GM18505 (cell line): Measurements from ENCODE around the gene PSMD2.

Source experiments
- ATAC-seq: cut with Tn5 transposase; IDR thresholded peaks from one replicate; pipeline ENCODE4 v1.9.1; 2021; ENCODE audit not compliant: unreplicated experiment
- POLR2A ChIP-seq: IDR thresholded peaks from 4 replicates; pipeline ENCODE4 v1.6.1; 2011; ENCODE audit warnings: borderline replicate concordance; ENCODE audit not compliant: insufficient read depth, insufficient read length; ENCODE audit errors: extremely low read depth

The PSMD2 gene

GRCh38 chr3:184346480-184347190, 47.6 kb downstream of the PSMD2 start:
- no peak for ATAC-seq
- no peak for TF ChIP-seq POLR2A

GRCh38 chr3:184347321-184348056, 48.4 kb downstream of the PSMD2 start:
- TF ChIP-seq POLR2A = no peak
- ATAC-seq = no peak

DNA sequence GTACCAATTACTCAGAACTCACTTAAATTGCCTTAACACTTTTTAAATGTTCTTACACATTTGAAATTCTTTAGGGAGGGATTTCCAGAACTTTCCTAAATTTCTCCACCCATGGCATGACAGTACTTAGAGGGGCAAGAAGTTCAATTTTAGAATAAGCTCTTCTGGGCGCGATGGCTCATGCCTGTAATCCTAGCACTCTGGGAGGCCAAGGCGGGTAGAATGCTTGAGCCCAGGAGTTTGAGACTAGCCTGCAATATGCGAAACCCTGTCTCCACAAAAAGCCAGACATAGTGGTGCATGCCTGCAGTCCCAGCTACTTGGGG, 49.0 kb downstream of the PSMD2 start:
- no peak for TF ChIP-seq POLR2A
- no peak for ATAC-seq

DNA sequence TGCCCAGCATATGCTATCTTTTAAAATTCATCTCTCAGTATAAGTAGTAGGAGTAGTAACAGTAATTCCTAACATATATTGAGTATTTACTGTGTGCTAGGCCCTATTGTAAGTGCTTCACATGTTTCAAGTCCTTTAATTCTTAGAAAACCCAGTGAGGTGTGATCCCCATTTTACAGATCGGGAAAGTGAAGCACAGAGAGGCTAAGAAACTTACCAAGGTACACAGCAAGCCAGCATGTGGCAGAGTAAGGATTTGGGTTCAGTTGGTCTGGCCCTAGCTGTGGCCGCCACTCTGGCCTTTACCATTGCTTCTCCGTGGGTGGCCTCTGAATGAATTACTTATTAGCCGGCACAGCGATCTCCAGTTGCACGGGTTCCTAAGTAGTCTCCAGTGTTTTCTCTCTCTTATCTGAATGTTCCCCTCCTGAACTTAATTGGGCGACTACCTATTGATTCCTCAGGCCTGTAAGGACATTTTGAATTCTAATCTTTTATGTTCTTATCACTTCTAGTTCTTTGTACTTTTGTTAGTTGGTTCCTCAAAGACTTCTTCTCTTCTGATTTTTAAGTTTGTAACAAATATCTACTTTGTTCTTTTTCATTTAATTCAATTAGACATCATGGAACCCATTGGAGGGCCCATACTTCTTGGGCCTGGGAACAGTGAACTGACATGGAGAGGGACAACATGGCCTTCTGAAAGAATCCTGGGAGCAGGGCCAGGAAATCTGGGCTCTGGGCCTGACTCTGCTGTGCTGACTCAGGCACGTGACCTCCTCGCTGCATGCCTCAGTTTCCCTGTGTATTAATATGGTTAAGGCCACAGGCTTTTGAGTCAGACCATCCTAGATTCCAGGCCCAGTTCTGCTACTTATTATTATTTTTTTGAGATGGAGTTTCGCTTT, 50.8 kb downstream of the PSMD2 start:
- no peak for ATAC-seq

DNA sequence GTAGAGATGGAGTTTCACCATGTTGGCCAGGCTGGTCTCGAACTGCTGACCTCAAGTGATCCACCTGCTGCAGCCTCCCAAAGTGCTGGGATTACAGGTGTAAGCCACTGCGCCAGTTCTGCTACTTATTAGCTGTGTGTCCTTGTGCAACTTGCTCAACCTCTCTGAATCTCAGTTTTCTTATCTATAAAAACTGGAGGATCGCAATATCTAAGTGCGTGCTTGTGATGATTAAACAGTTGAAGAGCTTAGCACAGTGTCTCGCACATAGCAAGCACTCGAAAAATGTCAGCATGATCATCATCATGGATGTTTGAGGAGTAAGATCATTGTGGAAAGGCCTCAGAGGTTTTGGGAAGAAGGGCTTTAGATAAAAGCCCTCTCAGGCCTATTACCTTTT, 51.6 kb downstream of the PSMD2 start:
- TF ChIP-seq POLR2A = no peak
- no peak for ATAC-seq

More for the DNA sequence above, 50.8 kb downstream of the PSMD2 start:
- no peak for TF ChIP-seq POLR2A

- ATAC-seq = no peak
- no peak for TF ChIP-seq POLR2A
These were observed 52.6 kb downstream of the PSMD2 start for GRCh38 chr3:184351511-184352148.

DNA sequence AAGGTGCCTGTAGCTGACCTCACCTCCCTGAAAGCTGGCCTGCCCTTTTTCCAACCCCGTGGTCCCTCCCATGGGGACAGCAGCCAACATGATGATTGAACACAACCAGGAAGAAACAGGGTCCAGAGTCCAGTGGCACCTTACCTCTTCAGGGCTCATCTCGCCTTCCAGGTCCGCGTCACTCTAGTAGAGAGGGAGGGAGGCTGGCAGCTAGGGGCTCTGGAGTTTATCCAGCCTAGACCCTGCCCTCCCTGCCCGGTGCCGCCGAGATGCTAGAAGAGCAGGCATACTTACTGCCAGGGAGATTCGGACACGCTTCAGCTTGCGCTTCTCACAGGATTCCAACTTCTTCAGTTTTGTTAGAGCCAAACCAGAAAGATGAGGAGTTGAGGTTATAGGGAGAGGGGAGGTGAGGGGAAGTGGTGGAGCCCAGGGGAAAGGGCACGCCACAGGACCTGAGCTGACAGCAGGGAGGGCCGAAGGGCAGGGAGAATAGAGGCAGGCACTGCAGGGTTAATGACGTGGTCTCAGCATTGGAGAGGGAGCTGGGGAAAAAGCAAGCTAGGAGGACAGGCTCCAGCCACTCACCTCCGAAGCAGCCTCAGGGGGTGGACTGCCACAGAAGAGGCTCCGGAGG, 53.2 kb downstream of the PSMD2 start:
- no peak for TF ChIP-seq POLR2A
- ATAC-seq = no peak

DNA sequence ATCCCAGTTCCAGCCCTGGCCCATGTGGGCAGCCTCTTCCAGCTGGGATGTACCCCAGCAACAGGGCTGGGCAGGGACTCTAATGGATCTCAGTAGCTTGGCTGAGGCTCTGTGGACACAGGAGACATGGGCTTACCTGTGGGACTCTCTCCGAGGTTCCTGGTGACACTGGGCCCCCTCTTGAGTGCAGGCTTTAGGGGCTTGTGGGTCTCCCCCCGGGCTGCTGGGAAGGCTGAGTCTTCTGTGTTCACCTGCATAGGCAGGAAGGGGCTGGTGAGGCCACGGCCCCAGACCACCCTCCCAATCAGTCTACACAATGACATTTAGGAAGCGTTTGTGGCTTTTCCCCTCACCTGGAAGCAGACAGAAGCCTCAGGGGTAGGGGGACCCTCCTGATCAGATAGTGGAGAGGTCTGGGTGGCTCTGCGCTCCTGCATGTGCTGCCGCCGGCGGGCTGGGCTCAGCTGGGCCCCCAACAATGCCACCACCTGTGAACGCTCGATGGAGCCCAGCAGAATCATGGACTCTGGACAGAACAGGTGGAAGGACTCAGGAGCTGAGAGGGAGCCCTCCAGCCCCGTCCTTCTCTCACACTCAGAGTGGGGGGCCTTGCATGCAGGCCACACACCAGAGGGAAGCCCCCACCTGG, 54.0 kb downstream of the PSMD2 start:
- no peak for TF ChIP-seq POLR2A

DNA sequence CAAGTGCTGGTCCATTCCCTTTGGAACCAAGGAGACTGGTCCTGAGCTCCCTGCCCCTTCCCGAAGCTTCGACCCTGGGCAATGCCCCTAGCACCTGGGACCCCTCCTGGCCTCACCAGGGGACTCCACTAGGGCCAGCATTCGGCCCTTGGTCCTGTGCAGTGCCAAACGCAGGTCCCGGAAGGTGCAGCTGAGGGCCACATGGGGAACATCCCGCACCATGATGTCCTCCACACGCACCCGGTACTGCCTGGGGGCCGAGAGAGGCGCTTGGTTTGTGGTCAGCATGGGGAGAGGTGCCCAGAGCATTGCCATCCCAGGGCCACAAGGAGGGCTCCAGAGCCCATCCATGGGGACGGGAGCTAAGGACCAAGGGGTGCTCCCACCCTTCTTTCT, 54.5 kb downstream of the PSMD2 start:
- ATAC-seq = no peak
- TF ChIP-seq POLR2A = no peak

More for the DNA sequence above, 54.0 kb downstream of the PSMD2 start:
- ATAC-seq = no peak

DNA sequence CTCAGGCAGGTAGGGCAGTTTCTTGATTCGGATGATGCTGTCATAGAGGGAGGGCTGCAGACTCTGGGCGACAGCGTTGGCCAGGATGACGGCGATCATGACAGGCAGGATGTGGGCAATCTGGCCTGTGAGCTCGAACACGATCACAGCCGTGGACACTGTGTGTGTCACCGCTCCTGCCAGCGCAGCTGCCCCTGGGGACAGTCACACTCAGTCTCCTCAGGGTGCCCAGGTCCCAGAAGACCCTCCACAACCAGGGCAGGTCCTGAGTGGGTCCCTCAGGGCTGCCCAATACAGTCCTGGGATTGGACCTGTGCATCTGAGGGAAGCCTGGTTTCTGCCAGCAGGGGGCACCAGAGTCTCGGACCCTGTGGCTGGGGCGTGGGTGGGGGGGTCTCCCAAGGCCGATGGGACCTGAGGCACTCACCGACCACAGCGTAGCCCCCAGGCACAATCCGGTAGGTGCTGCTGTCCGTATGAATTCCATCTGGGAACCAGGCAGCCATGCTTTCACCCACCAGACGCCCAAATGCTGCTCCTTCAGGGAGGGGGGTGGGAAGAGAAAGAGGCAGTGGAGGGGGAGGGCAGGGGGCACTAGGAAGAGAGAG, 55.2 kb downstream of the PSMD2 start:
- TF ChIP-seq POLR2A = no peak
- ATAC-seq = no peak

DNA sequence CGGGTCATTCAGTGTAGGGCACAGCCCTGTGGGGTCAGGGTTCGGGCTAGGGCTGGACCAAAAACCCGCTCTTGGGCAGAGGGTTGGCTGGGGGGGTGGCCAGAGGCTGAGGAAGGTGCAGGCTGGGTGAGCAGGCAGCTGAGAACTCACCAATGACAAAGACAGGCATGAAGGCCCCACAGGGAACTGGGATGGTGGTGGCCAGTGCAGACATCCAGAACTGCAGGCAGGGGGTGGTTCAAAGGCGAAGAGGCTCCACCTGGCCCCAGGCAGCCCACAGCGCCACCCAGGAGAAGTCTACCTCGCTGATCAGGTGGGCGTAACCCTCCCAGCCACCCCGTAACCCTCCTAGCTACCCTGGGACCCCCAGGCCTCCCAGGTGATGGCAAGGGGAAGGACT, 55.7 kb downstream of the PSMD2 start:
- TF ChIP-seq POLR2A = no peak
- no peak for ATAC-seq
